KG1 (cell line): ENCODE measurements around the gene CCM2.
"Not testable (repeated sequence)": the region's sequence is repeated elsewhere in the genome, so short reads cannot be mapped to it uniquely, and the experiment has no call there.

Source experiments
- DNase-seq: peaks from one replicate; lab custom pipeline; 2025; lab: John Stamatoyannopoulos, UW

CCM2 gene

GRCh38 chr7:45102785-45103712 lies 103.0 kb downstream of the CCM2 start:
- no peak for DNase-seq

- DNase-seq: no peak
These were observed 104.2 kb downstream of the CCM2 start for GRCh38 chr7:45103958-45104843.

- no peak for DNase-seq
These were observed 105.0 kb downstream of the CCM2 start for GRCh38 chr7:45104844-45105587.

GRCh38 chr7:45105588-45106188 lies 105.7 kb downstream of the CCM2 start:
- no peak for DNase-seq

- no peak for DNase-seq
These were observed 106.8 kb downstream of the CCM2 start for GRCh38 chr7:45106820-45107219.

DNA sequence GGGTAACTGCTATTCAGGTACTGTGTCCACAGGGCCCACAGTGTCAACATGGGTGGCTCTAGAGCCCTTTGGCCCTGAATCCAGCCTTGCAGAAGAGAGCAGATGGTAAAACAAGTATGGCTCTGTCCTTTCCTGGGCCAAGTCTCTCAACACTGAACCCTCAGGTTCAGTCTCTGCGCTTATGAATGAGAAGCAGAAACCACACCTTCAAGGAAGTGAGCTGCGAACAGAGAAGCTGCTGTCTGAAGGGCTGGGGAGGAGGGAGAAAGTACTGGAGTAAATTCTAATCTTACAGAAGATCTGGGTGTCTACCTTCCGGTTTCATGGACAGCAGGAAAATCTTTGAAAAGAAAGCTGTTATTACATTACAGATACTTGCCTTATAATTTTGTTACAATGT lies 107.4 kb downstream of the CCM2 start:
- DNase-seq: no peak

DNA sequence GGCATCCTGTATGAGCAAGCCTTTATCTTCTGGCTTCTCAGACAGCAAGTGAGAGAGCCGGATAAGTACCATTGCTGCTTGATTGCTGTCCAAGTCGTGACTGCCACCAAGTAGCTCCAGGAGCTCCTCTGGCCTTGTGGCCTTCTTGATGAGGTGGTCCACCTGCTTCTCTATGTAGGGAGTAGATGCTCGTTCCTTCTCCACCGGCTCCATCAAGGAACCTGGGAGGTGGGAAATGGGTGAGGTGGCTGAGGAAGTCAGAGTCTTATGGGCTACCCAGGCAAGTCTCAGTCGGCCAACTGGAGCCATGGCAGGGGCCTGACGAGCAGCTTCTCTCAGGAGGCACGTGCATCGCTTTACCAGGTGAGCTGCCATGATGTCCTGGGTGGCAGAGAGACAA lies 108.9 kb downstream of the CCM2 start:
- DNase-seq: no peak

- DNase-seq: peak; percentile 90
These were observed 111.6 kb downstream of the CCM2 start, which contains the start of gene TBRG4 for GRCh38 chr7:45111298-45112223. Gene TBRG4, minus strand, starts transcription at chr7:45111697. Its CDS starts 2,460 bp downstream, at chr7:45109237.

DNA sequence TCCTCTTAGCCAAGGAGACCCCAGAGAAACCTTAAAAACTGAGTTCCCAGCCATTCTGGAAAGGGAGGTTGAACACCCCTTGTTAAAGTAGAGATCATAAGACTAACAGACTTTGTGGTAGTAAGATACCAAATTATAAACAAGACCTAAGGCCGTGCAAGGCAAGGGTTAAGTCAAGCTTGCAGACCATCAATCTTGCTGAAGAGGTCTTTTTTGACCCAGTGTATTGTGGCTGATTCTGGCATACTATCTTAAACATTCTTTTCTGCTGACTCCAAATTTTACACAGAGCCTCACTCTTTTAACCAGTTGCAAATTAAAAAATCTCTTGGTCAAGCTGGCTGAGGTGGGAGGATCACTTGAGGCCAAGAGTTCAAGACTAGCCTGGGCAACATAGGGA lies 112.6 kb downstream of the CCM2 start:
- DNase-seq: no peak

DNA sequence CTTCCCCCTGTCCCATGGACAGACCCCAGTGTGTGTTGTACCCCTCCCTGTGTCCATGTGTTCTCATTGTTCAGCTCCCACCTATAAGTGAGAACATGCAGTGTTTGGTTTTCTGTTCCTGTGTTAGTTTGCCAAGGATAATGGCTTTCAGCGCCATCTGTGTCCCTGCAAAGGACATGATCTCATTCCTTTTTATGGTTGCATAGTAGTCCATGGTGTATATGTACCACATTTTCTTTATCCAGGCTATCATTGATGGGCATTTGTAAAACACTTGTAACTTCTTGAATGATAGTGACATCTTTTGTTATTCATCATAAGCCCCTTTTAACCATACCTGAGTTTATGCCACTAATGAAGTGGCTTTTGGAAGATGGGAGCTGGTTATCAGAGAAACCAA lies 114.3 kb downstream of the CCM2 start:
- DNase-seq: not testable (repeated sequence)

DNA sequence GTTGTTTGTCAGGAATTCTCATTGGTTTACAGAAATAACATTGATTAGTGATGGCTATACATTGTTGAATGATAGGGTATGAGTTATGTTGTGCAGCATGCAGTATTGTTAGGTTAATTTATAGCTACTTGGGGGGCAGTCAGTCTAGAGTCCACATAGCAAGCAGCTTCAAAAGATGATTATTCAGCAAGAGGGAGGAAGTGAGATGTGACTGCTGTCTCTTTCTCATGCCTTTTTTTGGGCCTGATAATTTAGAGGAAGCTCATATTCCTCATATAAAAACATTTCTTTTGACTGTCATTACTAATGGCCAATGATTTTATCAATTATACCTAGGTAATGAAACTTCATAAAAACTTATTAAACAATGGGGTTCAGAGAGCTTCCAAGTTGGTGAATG lies 114.9 kb downstream of the CCM2 start:
- DNase-seq: no peak

DNA sequence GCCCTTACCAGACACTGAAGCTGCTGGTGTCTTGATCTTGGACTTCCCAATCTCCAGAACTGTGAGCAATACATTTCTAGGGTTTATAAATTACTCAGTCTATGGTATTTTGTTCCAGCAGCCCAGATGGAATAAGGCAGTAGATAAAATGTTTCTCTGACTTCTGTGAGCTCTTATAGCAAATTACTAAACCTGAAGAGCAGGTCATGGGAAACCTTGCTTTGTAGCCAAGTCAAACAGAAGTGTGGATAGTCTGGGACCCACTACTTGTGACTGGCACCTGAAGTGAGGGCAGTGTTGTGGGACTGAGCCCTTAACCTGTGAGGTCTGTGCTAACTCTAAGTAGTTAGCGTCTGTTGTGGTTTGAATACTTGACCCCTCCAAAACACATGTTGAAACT lies 116.0 kb downstream of the CCM2 start:
- no peak for DNase-seq

GRCh38 chr7:45117582-45117981 lies 117.6 kb downstream of the CCM2 start:
- no peak for DNase-seq

DNA sequence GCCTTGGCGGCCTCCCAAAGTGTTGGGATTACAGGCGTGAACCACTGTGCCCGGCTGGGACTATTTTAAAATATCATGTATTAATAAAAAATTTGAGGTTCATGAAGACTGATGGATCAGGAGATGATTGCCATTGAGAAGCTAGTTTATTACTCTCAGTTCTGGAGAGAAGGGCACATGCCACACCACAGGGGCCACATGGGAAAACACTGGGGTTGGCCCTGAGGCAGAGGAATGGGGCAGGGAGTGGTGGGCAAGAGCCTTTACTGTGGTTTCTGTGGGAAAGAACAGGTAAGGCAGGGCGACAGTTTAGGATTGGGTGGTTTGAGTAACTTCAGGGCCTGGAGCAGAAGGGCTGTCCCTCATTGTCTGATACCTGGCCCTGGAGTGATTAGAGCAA lies 118.3 kb downstream of the CCM2 start:
- DNase-seq: no peak

DNA sequence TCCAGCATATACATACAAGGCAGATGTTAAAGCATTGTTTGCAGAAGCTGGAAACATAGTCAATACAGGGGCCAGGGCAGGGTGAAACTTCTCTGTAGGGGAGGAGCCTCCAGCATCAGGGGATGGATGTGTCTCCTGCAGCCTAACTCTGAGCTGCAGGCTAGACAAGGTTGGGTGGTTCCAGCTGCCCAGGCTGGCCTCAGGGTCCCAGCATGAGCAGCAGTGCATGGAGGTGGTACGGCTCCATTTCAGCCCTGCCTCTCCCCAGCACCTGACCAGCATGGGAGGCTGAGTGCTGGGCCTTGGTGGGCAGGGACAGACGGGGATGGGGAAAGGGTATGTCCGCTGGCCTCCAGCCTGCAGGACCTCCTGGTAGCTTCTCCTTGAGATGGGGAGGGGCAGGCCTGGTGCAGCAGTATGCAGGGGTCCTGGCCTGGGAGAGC lies 118.9 kb downstream of the CCM2 start:
- DNase-seq: no peak

DNA sequence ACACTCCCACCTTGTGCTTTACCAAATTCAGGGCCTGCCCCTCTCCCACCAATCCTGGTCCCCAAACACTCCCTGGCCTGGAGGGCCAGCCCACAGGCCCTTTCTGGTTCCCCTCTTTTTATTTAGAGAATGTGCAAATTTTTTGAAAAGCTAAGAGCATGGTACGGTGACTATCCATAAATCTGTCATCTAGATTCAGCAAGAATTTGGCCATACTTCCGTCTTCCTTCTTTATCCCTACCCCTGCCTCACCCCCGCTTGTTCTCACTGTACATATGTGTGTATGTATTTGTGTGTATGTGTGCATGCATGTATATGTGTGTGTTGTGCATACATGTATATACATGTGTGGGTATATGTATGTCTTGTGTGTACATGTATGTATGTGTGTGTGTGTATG lies 119.5 kb downstream of the CCM2 start:
- DNase-seq: no peak

DNA sequence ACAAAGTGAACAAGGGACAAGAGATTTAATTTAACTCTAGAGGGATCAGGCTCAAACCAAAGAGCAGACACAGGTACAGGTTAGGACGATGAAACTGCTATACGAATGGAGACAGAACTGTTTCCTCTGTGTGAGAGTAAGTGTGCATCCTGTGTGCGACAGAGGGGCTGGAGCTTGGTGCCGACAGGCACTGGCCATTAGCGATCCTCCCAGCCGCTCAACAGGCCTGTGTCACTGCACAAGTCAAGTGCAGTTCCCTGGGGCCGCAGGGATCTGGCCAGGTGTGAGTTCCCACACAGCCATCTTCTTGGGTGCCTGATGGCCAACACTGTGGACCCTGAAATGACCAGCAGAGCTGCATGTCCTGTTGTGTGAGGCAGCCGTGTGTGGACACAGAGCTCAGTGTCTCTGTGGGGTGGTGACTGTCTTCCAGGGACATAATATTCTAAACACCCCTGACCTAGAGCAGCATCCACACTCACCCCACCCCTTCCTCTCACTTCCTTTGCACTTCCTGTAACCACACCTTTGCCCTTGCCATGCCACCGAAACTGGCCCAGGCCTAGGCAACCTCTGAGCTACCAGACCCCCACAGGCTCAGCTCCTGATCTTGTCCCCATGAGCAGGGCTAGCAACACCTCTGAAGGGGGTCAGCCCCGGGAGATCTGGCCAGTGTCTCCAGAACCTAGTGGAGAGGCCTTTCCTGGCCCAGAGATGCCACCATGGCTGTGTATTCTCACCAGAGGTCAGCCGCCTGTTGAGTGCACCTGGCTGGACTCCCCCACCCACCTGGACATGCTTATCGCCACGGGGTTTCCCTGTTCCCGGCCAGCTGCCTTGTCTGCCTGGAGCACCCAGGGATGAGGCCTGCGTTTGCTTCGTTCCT lies 123.2 kb downstream of the CCM2 start:
- DNase-seq: no peak

GRCh38 chr7:45123913-45124710 lies 124.1 kb downstream of the CCM2 start:
- no peak for DNase-seq
